Measurements from ENCODE around the gene CFAP91. TPM values are rescaled to one million over a fixed set of nuclear protein-coding genes. Genes with fewer than 3 reads are reported as not detected.

CFAP91 gene
- total and polyA plus RNA-seq, 4 donors = 8.8 to 18.3 (median 14.3) TPM

- H3K4me1 ChIP-seq (ENCODE audit: control insufficient read depth, insufficient read depth, low read length) = no peaks in the 10 kb centered on the region
- no peaks in the 10 kb centered on the region for H3K27me3 ChIP-seq (ENCODE audit: control insufficient read depth, insufficient read depth, low read length)
- H3K9me3 ChIP-seq (ENCODE audit: control insufficient read depth, insufficient read depth, low read length) = peaks cover 4% of the 10 kb centered on the region
- no peak overlapping the region for H3K27ac ChIP-seq (ENCODE audit: low read depth, low read length)
- no peak for DNase-seq (ENCODE audit: low read depth in 4 of 6, low spot score in 6 of 6)
- H3K36me3 ChIP-seq (ENCODE audit: control insufficient read depth, insufficient read depth, low read length) = no peaks in the 10 kb centered on the region
- no CpG with 5 or more reads among the region's 3 CpGs for WGBS (ENCODE audit: insufficient coverage)
- H3K4me3 ChIP-seq (ENCODE audit: low read depth, low read length) = no peak overlapping the region
Observed at GRCh38 chr3:119751423-119751822, 48.6 kb downstream of the CFAP91 start.

Other genes with a start within 250 kb of the CFAP91 start
- 10 to 100 TPM; 31.1 to 38.7 TPM for gene TMEM39A, start 239.4 kb upstream of the CFAP91 start, total RNA-seq
- 10 to 100 TPM; 19.9 to 26.8 TPM for gene TMEM39A, start 239.4 kb upstream of the CFAP91 start, polyA plus RNA-seq (ENCODE audit: insufficient read length in 2 of 2)
- 10 to 100 TPM; 20.2 to 22.9 TPM for gene POGLUT1, start 234.1 kb upstream of the CFAP91 start, total RNA-seq
- gene POGLUT1, start 234.1 kb upstream of the CFAP91 start, polyA plus RNA-seq (ENCODE audit: insufficient read length in 2 of 2) = 10 to 100 TPM; 17.2 to 22.7 TPM
- 10 to 100 TPM; 49.5 to 89.7 TPM for gene TIMMDC1, start 204.5 kb upstream of the CFAP91 start, total RNA-seq
- 100 to 1,000 TPM; 104 to 105 TPM for gene TIMMDC1, start 204.5 kb upstream of the CFAP91 start, polyA plus RNA-seq (ENCODE audit: insufficient read length in 2 of 2)
- under 1 TPM in 1 of 2 donors, not detected in 1; 0.20 TPM for gene CD80, start 143.4 kb upstream of the CFAP91 start, total RNA-seq
- not detected for gene CD80, start 143.4 kb upstream of the CFAP91 start, polyA plus RNA-seq (ENCODE audit: insufficient read length in 2 of 2)
- gene ADPRH, start 123.5 kb upstream of the CFAP91 start, total RNA-seq = 1 to 10 TPM; 2.5 to 3.2 TPM
- gene ADPRH, start 123.5 kb upstream of the CFAP91 start, polyA plus RNA-seq (ENCODE audit: insufficient read length in 2 of 2) = 1 to 10 TPM; 2.7 to 3.1 TPM
- gene PLA1A, start 105.1 kb upstream of the CFAP91 start, total RNA-seq = 1 to 10 TPM in 1 of 2 donors, under 1 TPM in 1; 0.69 to 1.9 TPM
- under 1 TPM; 0.41 to 0.45 TPM for gene PLA1A, start 105.1 kb upstream of the CFAP91 start, polyA plus RNA-seq (ENCODE audit: insufficient read length in 2 of 2)
- gene POPDC2, start 42.4 kb upstream of the CFAP91 start, total RNA-seq = 1 to 10 TPM in 1 of 2 donors, under 1 TPM in 1; 0.89 to 4.6 TPM
- 1 to 10 TPM; 1.8 to 3.9 TPM for gene POPDC2, start 42.4 kb upstream of the CFAP91 start, polyA plus RNA-seq (ENCODE audit: insufficient read length in 2 of 2)
- gene COX17, start 25.6 kb upstream of the CFAP91 start, total RNA-seq = 10 to 100 TPM; 22.8 to 42.4 TPM
- 10 to 100 TPM; 48.0 to 58.5 TPM for gene COX17, start 25.6 kb upstream of the CFAP91 start, polyA plus RNA-seq (ENCODE audit: insufficient read length in 2 of 2)
- gene NR1I2, start 79.1 kb downstream of the CFAP91 start, total RNA-seq = under 1 TPM; 0.50 to 0.69 TPM
- gene NR1I2, start 79.1 kb downstream of the CFAP91 start, polyA plus RNA-seq (ENCODE audit: insufficient read length in 2 of 2) = under 1 TPM; 0.33 to 0.43 TPM

All from spinal cord (tissue), 10 donors.